Immature natural killer cell (primary cell): ENCODE measurements around the gene PLPPR1. TPM values are rescaled to one million over a fixed set of nuclear protein-coding genes. Genes with fewer than 3 reads are reported as not detected.

Experiments used
- DNase-seq, 3 donors: peaks; one replicate each; pipeline ENCODE4 v3.0.0; 2022; ENCODE audit warnings: mixed read lengths in 1 of 3
- H3K27ac Mint-ChIP-seq, 6 donors: one replicate each; pipeline ENCODE4 v1.8.0; 2020; ENCODE audit warnings: mixed read lengths in 6 of 6, mild to moderate bottlenecking in 5 of 6, inconsistent platforms in 4 of 6, moderate library complexity in 3 of 6
- H3K27me3 Mint-ChIP-seq, 3 donors: one replicate each; pipeline ENCODE4 v1.8.0; 2020 to 2021; ENCODE audit warnings: low read depth in 3 of 3, mild to moderate bottlenecking in 3 of 3, mixed read lengths in 3 of 3, moderate library complexity in 3 of 3, inconsistent platforms in 1 of 3
- H3K36me3 Mint-ChIP-seq, 3 donors: one replicate each; pipeline ENCODE4 v1.8.0; 2020; ENCODE audit warnings: mixed read lengths in 3 of 3, inconsistent platforms in 2 of 3, mild to moderate bottlenecking in 2 of 3
- H3K4me1 Mint-ChIP-seq, 2 donors: one replicate each; pipeline ENCODE4 v1.8.0; 2020; ENCODE audit warnings: inconsistent platforms in 2 of 2, mild to moderate bottlenecking in 2 of 2, mixed read lengths in 2 of 2, moderate library complexity in 1 of 2
- H3K4me3 Mint-ChIP-seq, 5 donors: one replicate each; pipeline ENCODE4 v1.8.0; 2020; ENCODE audit warnings: mild to moderate bottlenecking in 5 of 5, mixed read lengths in 5 of 5, inconsistent platforms in 3 of 5, moderate library complexity in 3 of 5
- H3K9me3 Mint-ChIP-seq, 6 donors: one replicate each; pipeline ENCODE4 v1.8.0; 2020; ENCODE audit warnings: mild to moderate bottlenecking in 6 of 6, mixed read lengths in 6 of 6, inconsistent platforms in 4 of 6, moderate library complexity in 3 of 6
- polyA plus RNA-seq, 3 donors: library from polyadenylated mRNA; unstranded; fragments of 300-500 nt; fragmentation: Illumina TruSeq; gene quantifications; one replicate each; pipeline ENCODE4 v1.2.3, GENCODE V29; 2021

The PLPPR1 gene
- polyA plus RNA-seq, 3 donors from 2014 or later, result not detected

DNA sequence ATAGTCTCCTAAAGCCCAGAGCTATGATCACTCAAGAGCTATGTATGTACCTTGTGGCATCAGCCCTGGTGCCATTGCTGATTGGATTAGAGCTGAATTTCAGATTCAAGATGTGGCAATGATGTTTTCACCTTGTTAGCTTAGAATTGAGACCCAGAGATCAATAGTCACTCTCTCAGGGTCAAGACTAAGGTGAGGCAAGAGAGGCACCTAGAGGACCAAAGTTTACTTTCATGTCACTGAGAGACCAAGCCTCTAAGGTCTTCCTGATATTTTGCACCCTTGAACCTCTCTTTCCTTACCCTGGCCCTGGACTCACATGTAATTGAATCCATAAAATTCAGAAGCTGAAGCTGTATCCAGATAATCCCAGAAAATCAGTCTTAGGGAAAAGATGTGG lies 313.4 kb downstream of the PLPPR1 start:
- Mint-ChIP-seq H3K27me3 (peaks cover 2 to 3% (median 3%) of the 10 kb centered on the region in 3 donors), H3K9me3 (peaks cover 0 to 2% (median 0%) of the 10 kb centered on the region in 6 donors), H3K27ac (no peak overlapping the region), H3K4me3 (no peak overlapping the region), H3K4me1 (no peaks in the 10 kb centered on the region), H3K36me3 (no peaks in the 10 kb centered on the region)
- no peak for DNase-seq

- peaks cover 2 to 3% (median 3%) of the 10 kb centered on the region in 3 donors for H3K27me3 Mint-ChIP-seq
- H3K9me3 Mint-ChIP-seq, result peaks cover 0 to 2% (median 0%) of the 10 kb centered on the region in 6 donors
- no peaks in the 10 kb centered on the region for H3K36me3 Mint-ChIP-seq
- no peak for DNase-seq
- no peak overlapping the region for H3K27ac Mint-ChIP-seq
- H3K4me3 Mint-ChIP-seq, result no peak overlapping the region
- H3K4me1 Mint-ChIP-seq, result no peaks in the 10 kb centered on the region
Measured at GRCh38 chr9:101342595-101342994, 314.1 kb downstream of the PLPPR1 start.

DNA sequence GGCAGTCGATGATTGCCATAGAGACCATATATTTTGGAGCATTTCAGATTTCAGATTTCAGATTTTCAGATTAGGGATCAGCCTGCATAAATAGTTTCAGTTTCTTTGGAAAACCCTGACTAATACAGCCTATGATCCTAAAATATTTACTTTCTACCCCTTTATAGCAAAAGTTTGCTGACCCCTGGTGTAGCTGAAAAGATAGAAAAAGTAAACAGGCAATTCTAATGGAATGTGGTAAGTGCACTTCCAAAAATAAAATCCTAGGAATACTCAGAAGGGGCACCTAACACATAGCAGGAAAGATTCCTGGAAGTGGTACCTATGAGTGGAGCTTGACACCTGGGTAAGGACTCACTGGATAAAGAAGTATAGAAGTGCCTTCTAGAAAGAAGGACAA lies 321.8 kb downstream of the PLPPR1 start:
- Mint-ChIP-seq H3K9me3 (no peaks in the 10 kb centered on the region), H3K27me3 (peaks cover 1 to 7% (median 4%) of the 10 kb centered on the region in 3 donors), H3K4me1 (no peaks in the 10 kb centered on the region), H3K36me3 (no peaks in the 10 kb centered on the region), H3K4me3 (no peak overlapping the region), H3K27ac (no peak overlapping the region)
- no peak for DNase-seq

GRCh38 chr9:101352892-101353463 lies 324.5 kb downstream of the PLPPR1 start:
- Mint-ChIP-seq H3K9me3 (no peaks in the 10 kb centered on the region), H3K4me3 (no peak overlapping the region), H3K27ac (no peak overlapping the region)

GRCh38 chr9:101353683-101354082 lies 325.2 kb downstream of the PLPPR1 start:
- Mint-ChIP-seq H3K36me3 (no peaks in the 10 kb centered on the region), H3K27ac (no peak overlapping the region), H3K9me3 (no peaks in the 10 kb centered on the region), H3K27me3 (peaks cover 1 to 6% (median 1%) of the 10 kb centered on the region in 3 donors), H3K4me3 (no peak overlapping the region), H3K4me1 (no peaks in the 10 kb centered on the region)
- no peak for DNase-seq

More at GRCh38 chr9:101352892-101353463, 324.5 kb downstream of the PLPPR1 start:
- no peaks in the 10 kb centered on the region for H3K4me1 Mint-ChIP-seq
- DNase-seq, result no peak
- H3K27me3 Mint-ChIP-seq, result peaks cover 1 to 7% (median 1%) of the 10 kb centered on the region in 3 donors
- no peaks in the 10 kb centered on the region for H3K36me3 Mint-ChIP-seq

DNA sequence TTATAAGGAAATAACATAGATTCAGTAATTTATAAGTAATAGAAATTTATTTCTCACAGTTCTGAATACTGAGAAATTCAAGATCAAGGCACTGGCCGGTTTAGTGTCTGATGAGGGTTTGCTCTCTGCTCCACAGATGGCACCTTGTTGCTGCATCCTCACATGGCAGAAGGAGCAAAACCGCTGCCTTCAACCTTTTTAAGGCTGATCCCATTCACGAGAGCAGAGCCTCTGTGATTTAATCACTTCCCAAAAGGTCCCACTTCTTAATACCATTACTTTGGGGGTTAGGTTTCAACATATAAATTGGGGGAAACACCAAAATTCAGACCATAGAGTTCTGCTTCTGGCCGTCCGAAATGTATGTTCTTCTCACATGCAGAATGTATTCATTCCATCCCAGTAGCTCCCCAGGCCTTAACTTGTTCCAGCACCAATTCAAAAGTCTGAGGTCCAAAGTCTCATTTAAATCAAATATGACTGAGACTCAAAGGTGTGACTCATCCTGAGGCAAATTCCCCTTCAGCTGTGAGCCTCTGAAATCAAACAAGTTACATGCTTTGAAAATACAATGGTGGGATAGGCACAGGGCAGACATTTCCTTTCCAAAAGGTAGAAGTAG lies 325.7 kb downstream of the PLPPR1 start:
- no peak for DNase-seq

DNA sequence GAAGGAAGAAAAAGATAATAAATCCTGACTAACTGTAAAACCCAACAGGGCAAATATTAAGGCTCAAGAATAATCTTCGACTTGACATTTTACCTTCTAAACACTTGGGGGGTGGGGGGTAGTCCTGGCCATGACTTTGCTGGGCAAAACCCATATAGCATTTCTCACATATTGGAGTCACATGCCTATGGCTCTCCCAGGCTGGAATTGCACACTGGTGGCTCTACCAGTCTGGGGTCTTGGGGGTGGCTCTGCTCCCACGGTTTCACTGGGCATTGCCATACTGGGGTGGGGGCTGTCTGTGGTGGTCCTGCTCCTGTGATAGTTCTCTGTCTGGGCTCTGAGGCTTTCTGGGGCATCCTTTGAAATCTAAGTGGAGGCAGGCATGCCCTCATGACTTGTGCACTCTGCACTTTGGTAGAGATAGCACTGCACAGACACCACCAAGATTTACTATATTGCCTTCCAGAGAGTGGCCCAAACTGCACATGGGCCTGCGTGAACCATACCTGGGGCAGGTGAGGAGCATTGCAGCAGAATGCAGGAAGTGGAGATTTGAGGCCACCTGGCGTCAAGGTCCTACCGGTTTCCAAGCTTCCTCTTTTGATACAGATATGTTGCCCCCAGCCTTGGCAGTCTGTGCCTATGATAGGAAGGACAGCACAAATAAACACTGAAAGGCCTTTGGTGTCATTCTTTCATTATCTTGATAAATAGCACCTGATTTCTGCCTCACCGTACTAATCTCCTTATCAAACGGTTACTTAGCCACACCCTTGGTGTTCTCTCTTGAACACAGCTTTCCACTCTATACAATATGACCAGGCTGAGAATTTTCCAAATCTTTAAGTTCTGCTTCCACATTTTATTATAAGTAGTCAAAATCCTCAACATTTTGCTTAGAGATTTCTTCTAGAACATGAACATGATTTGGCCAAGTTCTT lies 326.5 kb downstream of the PLPPR1 start:
- DNase-seq, result no peak
- no peaks in the 10 kb centered on the region for H3K4me1 Mint-ChIP-seq
- no peaks in the 10 kb centered on the region for H3K36me3 Mint-ChIP-seq
- no peak overlapping the region for H3K4me3 Mint-ChIP-seq
- H3K9me3 Mint-ChIP-seq, result no peaks in the 10 kb centered on the region
- H3K27ac Mint-ChIP-seq, result no peak overlapping the region
- no peaks in the 10 kb centered on the region for H3K27me3 Mint-ChIP-seq

More for the DNA sequence above, 325.7 kb downstream of the PLPPR1 start:
- Mint-ChIP-seq H3K27ac (no peak overlapping the region), H3K36me3 (no peaks in the 10 kb centered on the region), H3K27me3 (peaks cover 0 to under 1% (median under 1%) of the 10 kb centered on the region in 3 donors), H3K9me3 (no peaks in the 10 kb centered on the region), H3K4me1 (no peaks in the 10 kb centered on the region), H3K4me3 (no peak overlapping the region)

DNA sequence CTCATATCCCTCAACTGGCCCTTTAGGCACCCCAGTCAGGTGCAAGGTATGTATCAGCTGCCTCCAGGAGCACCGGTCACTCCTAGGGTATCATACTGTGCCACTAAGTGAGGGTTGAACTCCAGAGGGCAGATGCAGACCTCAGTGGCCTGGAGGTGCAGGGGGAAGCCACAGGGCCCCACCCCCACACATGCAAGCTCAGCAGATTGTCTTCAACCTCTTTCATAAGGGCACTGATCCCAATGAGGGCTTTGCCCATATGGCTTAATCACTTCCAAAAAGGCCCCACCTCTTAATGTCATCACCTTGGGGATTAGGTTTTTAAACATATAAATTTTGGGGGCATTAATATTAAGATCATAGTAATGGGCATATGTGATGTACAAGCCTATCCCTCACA lies 328.1 kb downstream of the PLPPR1 start:
- Mint-ChIP-seq H3K9me3 (no peaks in the 10 kb centered on the region), H3K4me3 (no peak overlapping the region), H3K27me3 (no peaks in the 10 kb centered on the region), H3K4me1 (no peaks in the 10 kb centered on the region), H3K27ac (no peak overlapping the region), H3K36me3 (no peaks in the 10 kb centered on the region)
- DNase-seq, result no peak

- DNase-seq, result no peak
- Mint-ChIP-seq H3K27me3 (peaks cover 0 to 5% (median 0%) of the 10 kb centered on the region in 3 donors), H3K27ac (no peak overlapping the region), H3K4me1 (no peaks in the 10 kb centered on the region), H3K4me3 (no peak overlapping the region), H3K36me3 (no peaks in the 10 kb centered on the region), H3K9me3 (no peaks in the 10 kb centered on the region)
Measured at GRCh38 chr9:101359679-101360078, 331.2 kb downstream of the PLPPR1 start.

GRCh38 chr9:101360647-101361046 lies 332.1 kb downstream of the PLPPR1 start:
- H3K4me1 Mint-ChIP-seq, result no peaks in the 10 kb centered on the region
- H3K9me3 Mint-ChIP-seq, result no peaks in the 10 kb centered on the region
- H3K27me3 Mint-ChIP-seq, result peaks cover 0 to 5% (median 0%) of the 10 kb centered on the region in 3 donors
- DNase-seq, result no peak
- H3K27ac Mint-ChIP-seq, result no peak overlapping the region
- no peaks in the 10 kb centered on the region for H3K36me3 Mint-ChIP-seq
- no peak overlapping the region for H3K4me3 Mint-ChIP-seq

DNA sequence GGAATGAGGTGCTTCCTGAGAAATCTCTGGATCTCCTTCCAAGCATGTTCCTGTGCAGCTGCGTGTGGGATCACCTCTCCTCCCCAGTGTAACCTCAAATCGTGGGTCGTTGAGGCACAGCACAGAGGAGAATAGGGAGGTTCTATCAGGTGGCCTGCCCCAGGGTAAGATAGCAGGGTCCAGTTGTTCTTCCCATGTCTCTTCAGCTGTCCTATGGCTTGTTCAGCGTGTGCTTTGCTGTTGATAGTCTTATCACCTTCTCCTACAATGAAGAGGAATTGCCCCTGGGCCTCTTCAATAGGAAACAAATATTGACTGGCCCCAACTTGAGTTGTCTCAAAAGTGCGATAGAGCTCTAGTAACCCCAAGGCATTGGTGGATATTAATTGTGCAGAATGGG lies 333.9 kb downstream of the PLPPR1 start:
- Mint-ChIP-seq H3K27ac (no peak overlapping the region), H3K27me3 (peaks cover 0 to 6% (median 0%) of the 10 kb centered on the region in 3 donors), H3K9me3 (no peaks in the 10 kb centered on the region), H3K4me3 (no peak overlapping the region), H3K4me1 (no peaks in the 10 kb centered on the region), H3K36me3 (no peaks in the 10 kb centered on the region)
- no peak for DNase-seq

- no peak overlapping the region for H3K27ac Mint-ChIP-seq
- no peaks in the 10 kb centered on the region for H3K36me3 Mint-ChIP-seq
- no peaks in the 10 kb centered on the region for H3K4me1 Mint-ChIP-seq
- H3K9me3 Mint-ChIP-seq, result peaks cover 0 to 3% (median 0%) of the 10 kb centered on the region in 6 donors
- no peak overlapping the region for H3K4me3 Mint-ChIP-seq
- peaks cover 0 to 9% (median 2%) of the 10 kb centered on the region in 3 donors for H3K27me3 Mint-ChIP-seq
- DNase-seq, result no peak
Measured at GRCh38 chr9:101365181-101365580, 336.7 kb downstream of the PLPPR1 start.

- no peaks in the 10 kb centered on the region for H3K4me1 Mint-ChIP-seq
- DNase-seq, result no peak
- no peaks in the 10 kb centered on the region for H3K36me3 Mint-ChIP-seq
- peaks cover 0 to 13% (median 2%) of the 10 kb centered on the region in 3 donors for H3K27me3 Mint-ChIP-seq
- H3K27ac Mint-ChIP-seq, result no peak overlapping the region
- no peak overlapping the region for H3K4me3 Mint-ChIP-seq
- peaks cover 0 to 3% (median 0%) of the 10 kb centered on the region in 6 donors for H3K9me3 Mint-ChIP-seq
Measured at GRCh38 chr9:101366038-101366756, 337.7 kb downstream of the PLPPR1 start.
